Stimulated activated CD8-positive, alpha-beta memory T cell treated with anti-CD3 and anti-CD28 coated beads, Interleukin-7, amount 100 ng/mL, for 24 hours (primary cell): ENCODE measurements around the gene CATSPERZ.

Experiments used
- DNase-seq: peaks from one replicate; pipeline ENCODE4 v3.0.0-alpha.2; 2020; ENCODE audit warnings: low read depth

CATSPERZ gene

GRCh38 chr11:64299847-64300648, at the start of gene CATSPERZ:
CATSPERZ (plus strand) TSS chr11:64300358; CDS start chr11:64300411, 53 bp downstream.
- no peak for DNase-seq

- no peak for DNase-seq
Measured at GRCh38 chr11:64250415-64251015, 49.6 kb upstream of the CATSPERZ start.

GRCh38 chr11:64251016-64251752, 49.0 kb upstream of the CATSPERZ start, which contains the start of gene PLCB3:
PLCB3 (plus strand) TSS chr11:64251530; CDS start chr11:64251650, 120 bp downstream.
- peak; percentile 34 for DNase-seq

GRCh38 chr11:64251753-64252002, 48.5 kb upstream of the CATSPERZ start:
- no peak for DNase-seq

- no peak for DNase-seq
Measured at GRCh38 chr11:64252003-64252872, 47.9 kb upstream of the CATSPERZ start.

- no peak for DNase-seq
Measured at GRCh38 chr11:64253043-64253442, 47.1 kb upstream of the CATSPERZ start.

GRCh38 chr11:64253481-64253880, 46.7 kb upstream of the CATSPERZ start:
- DNase-seq: no peak

GRCh38 chr11:64254326-64254725, 45.8 kb upstream of the CATSPERZ start:
- DNase-seq: no peak

- no peak for DNase-seq
Measured at GRCh38 chr11:64255135-64256128, 44.7 kb upstream of the CATSPERZ start.

GRCh38 chr11:64256300-64256699, 43.9 kb upstream of the CATSPERZ start:
- DNase-seq: no peak

- DNase-seq: no peak
Measured at GRCh38 chr11:64258356-64258755, 41.8 kb upstream of the CATSPERZ start.

- DNase-seq: no peak
Measured at GRCh38 chr11:64258946-64259532, 41.1 kb upstream of the CATSPERZ start.

- no peak for DNase-seq
Measured at GRCh38 chr11:64259533-64260067, 40.6 kb upstream of the CATSPERZ start.

- no peak for DNase-seq
Measured at GRCh38 chr11:64260147-64260708, 39.9 kb upstream of the CATSPERZ start.

GRCh38 chr11:64261556-64262080, 38.5 kb upstream of the CATSPERZ start:
- DNase-seq: no peak

GRCh38 chr11:64262271-64263002, 37.7 kb upstream of the CATSPERZ start:
- DNase-seq: no peak

GRCh38 chr11:64263021-64263946, 36.9 kb upstream of the CATSPERZ start:
- DNase-seq: no peak

GRCh38 chr11:64263947-64264317, 36.2 kb upstream of the CATSPERZ start:
- no peak for DNase-seq
